HG02588 (cell line): Measurements from ENCODE around the gene LAMA2.
"Not testable (repeated sequence)": the region's sequence is repeated elsewhere in the genome, so short reads cannot be mapped to it uniquely, and the experiment has no call there.

Experiments used
- ATAC-seq: cut with Tn5 transposase; IDR thresholded peaks from one replicate; pipeline ENCODE4 v1.9.1; 2021; ENCODE audit warnings: mild to moderate bottlenecking, moderate library complexity; ENCODE audit not compliant: unreplicated experiment

LAMA2 gene

DNA sequence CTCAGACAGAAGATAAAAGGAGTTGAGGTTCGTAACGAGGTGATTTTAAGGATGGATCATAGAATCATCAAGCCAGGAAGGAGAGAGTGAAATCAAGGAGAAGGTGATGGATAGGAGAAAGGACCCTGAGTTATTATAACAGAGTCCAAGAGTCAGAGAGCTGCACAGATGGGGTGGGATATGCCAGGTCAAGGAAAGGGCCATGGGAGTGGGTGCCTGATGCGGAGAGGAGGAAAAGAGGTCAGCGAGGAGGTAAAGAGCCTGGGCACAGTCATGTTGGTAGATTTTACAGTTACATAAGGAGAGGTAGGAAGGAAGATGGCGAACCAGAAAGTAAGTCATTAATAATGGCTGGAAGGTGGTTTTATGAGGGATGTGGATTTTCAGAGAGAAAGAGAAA lies 114.9 kb downstream of the LAMA2 start:
- ATAC-seq: no peak

DNA sequence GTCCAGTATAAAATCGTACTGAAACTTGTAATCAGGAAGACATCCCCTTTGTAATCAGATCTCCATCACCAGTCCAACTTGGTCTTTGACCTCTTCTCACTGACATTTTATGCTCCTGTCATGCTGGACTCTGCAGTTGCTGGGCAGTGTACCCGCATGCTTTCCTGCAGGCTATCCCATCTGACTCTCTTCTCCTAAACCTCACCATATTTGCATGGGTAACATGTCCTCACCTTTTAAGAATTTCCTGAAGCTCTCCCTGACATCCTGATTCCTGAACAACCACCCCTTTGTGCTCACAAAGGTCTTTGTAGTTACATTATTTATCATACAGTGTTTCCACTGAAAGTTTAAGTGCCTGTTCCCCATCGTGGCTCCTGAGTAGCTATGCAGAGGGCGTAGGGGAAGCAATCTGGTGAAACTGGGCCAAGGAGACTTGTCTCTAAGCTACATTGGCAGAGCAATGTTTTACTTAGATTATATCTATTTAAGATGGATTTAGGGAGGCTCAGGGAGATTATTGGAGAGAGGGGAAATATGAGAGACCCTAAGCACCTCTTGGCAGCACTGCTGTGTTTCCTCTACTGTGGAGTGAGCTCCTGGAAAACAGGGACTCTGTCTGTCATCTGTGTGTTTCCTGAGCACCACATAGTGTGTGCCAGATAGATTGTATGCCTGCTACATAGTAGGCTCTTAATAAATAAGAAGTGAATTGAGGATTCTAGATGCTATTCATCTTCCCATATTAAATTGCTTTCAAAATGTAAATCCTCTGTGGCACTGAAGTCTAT lies 124.0 kb downstream of the LAMA2 start:
- no peak for ATAC-seq

DNA sequence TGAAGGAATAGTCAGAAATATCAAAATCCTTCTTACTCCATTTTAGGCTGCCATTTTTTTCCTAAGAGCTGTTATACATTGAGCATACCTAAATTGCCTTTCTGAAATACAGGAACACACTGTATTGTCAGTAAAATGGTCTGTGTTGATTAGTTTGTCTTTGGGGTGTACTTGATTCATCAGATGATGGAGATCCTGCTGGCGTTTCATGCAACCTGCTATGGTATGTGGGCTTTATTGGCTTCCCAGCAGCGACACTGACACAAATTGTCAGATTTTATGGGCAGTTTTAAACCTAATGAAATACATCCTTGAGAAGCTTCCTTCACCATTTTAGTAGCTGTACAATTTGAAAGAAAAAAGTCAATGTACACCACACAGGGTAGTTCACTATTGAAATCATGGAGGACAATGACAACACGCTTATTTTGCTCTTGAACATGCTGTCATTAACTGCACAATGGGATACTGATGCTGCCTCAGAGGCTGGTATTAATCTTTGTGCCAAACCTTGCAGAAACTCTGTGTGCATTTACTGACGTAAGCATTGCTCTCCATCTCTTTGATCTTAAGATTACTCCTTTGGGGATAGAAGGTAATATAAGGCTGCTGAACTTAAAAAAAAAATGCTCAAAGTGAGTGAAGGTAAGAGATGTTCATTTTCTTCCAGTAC lies 124.9 kb downstream of the LAMA2 start:
- ATAC-seq: no peak

GRCh38 chr6:129008591-129008990 lies 125.7 kb downstream of the LAMA2 start:
- ATAC-seq: no peak

DNA sequence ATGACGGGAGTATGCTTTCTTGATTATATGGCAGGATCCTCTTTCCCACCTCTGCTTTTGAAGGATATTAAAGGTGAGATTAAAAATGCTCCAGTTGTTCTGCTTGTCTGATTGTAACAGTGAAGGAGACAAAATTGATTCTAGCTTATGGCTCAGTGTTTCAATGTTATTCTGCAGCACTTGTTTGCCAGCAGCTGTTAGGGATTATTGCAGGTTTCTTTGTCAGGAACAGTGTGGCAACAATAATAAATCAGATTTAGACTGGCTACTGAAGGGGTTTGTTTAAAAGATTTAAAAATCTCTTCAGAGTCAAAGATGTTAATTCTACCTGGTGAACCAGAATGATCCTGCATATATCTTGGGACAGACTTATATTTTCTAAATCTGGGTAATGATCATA lies 126.9 kb downstream of the LAMA2 start:
- no peak for ATAC-seq

DNA sequence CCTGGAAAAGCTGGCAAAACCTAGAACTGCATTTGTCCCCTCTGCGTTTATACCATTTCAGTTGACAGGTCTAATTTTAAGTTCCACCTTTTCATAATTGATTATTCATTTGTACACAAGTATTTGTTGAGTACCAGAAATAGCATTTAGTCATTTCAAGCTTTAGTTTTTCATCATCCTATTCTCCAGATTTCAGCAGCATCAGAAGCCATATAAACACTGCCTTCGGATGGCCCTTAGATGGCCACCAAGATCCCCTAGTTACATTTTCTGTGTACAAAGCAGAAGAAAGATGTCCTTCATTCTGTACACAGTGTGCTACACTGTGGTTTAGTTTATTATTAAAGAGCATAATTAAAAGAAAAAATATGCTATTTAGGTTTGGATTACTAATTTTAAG lies 131.4 kb downstream of the LAMA2 start:
- no peak for ATAC-seq

- no peak for ATAC-seq
Observed at GRCh38 chr6:129015721-129016120, 132.8 kb downstream of the LAMA2 start.

- no peak for ATAC-seq
Observed at GRCh38 chr6:129016844-129017243, 133.9 kb downstream of the LAMA2 start.

- ATAC-seq: no peak
Observed at GRCh38 chr6:129022011-129022553, 139.1 kb downstream of the LAMA2 start.

GRCh38 chr6:129026601-129027000 lies 143.7 kb downstream of the LAMA2 start:
- no peak for ATAC-seq

DNA sequence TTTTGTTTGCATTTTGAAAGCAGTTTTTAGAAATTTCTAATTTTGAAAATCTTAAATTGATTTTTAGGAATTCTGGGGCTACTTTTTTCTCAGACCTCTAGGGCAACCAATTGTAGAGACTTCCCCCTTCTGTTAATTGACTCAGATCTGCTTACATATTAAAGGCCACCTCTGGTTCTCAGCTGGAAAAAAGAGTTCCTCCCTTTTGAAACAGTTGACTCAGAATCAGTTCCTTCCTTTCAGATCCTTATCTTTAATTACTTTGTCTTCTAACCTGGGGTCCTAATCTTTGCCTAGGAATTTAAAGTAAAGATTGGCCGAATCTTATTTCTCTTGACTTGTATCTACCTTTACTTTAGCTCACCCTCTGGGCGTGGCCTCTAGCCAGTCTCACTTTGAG lies 146.8 kb downstream of the LAMA2 start:
- no peak for ATAC-seq

DNA sequence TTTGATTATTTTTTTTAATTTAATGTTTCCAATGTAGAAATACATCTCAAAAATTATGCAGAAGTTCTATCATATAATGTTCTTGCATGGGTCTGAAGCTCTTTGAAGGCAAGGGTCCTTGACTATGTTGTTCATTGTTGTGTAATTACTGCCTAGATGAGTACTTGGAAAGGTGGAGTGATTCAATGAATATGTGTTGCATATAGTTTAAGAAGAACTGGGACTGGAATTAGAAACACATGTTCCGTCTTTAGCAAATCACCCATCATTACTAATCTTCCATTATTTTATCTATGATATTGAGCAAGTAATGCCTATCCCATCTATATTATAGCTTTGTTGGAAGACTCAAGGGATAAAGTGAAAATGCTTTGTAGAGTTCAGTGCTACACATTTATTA lies 147.3 kb downstream of the LAMA2 start:
- ATAC-seq: no peak

- ATAC-seq: no peak
Observed at GRCh38 chr6:129031051-129031599, 148.2 kb downstream of the LAMA2 start.

DNA sequence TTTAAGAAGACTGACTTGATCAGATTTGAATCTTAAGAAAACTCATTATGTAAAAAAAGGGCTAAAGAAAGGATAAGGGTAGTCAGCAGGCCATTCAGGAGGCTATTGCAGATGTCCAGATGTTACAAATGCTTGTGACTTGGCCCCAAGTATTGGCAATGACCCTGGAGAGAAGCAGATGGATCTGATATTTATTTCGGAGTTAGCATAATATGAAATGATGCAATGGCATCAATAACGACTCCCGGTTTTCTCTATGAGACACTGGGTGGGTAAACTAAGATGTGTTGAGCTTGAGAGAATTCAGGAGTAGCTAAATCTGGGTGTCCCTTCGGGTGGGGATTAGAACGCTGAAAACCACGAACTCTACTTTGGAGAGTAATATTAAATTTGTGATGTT lies 149.7 kb downstream of the LAMA2 start:
- no peak for ATAC-seq

DNA sequence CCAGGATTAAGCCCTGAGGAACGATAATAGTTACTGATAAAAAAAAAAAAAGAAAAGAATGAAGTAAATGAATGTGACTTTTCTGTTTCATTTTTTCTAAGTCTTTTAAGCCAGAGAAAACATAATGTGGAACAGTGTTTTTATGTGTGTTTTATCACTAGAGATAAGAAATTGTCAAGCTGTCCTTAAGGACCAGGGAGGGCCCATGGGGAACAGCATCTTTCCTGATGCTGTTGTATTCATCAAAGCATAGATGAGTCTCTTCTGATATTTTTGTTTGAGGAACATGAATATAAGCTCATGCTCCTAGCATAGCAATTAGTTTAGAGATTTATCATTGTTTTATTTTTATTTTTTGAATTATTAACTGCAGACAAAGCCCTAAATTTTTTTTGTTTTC lies 150.2 kb downstream of the LAMA2 start:
- no peak for ATAC-seq

DNA sequence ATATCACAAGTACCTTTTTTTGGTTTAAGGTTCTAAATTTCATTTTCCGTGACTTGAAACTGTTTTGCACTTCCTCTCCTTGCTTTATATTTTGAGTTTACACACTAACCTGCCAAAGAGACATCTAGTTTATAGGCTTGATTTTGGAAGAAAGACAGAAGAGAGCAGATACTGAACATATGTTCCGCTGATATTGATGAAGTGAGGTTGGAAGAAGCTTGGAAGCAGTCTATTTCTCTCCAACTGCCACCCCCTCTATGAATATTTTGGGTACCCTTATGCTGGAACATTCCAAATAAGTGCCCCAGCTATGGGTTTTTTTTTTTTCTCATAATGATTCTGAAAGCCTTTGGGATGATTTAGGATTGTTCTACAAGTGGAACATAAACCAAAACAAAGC lies 150.6 kb downstream of the LAMA2 start:
- no peak for ATAC-seq

DNA sequence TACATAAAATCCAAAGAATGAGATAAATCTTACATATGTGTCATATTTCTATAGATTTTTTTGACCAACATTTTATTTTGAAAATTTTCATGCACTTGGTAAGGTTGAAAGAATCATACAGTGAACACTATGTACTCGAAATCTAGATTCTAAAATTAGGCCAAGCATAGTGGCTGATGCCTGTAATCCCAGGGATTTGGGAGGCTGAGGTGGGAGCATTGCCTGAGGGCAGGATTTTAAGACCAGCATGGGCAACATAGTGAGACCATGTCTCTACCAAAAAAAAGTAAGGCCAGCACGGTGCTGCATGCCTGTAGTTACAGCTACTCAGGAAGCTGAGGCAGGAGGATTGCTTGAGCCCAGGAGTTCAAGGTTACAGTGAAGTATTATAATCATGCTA lies 158.6 kb downstream of the LAMA2 start:
- ATAC-seq: no peak

DNA sequence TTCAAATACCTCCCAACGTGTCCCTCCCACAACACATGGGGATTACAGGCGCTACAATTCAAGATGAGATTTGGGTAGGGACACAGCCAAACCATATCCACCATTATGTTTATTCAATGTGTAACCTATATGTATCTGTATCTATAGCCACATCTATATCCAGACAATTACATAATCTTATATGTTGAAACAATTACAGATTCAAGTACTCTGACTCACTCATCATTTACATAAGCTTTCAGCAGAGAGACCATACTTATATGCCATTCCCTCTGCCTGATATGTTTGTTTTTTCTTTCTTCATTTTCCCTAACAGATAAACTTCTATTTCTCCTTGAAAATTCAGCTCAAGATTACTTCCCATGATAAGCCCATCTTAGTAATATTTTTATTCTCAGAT lies 163.6 kb downstream of the LAMA2 start:
- no peak for ATAC-seq

DNA sequence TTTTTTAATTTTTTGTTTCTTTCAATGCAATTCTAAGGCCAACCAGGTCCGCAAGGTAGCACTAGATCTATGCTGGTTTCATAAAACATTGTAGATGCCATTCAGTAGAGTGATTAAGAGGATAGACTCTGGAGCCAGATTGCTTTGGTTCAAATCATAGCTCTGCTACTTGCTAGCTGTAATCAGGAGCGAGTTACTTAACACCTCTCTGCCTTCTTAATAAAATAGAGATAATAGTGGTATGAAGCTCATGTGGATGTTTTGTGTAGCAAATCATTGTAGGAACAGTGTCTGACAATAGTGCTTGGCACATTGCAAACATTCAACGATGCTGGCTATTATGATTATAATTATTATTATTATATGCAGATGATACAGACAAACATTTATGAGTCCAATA lies 164.9 kb downstream of the LAMA2 start:
- ATAC-seq: no peak

- ATAC-seq: no peak
Observed at GRCh38 chr6:129050086-129050485, 167.1 kb downstream of the LAMA2 start.

GRCh38 chr6:129053143-129053542 lies 170.2 kb downstream of the LAMA2 start:
- ATAC-seq: not testable (repeated sequence)

GRCh38 chr6:129055796-129056195 lies 172.9 kb downstream of the LAMA2 start:
- ATAC-seq: no peak
